H9 (cell line): Measurements from ENCODE around the gene ZCCHC7. TPM values are rescaled to one million over a fixed set of nuclear protein-coding genes. Genes with fewer than 3 reads are reported as not detected.

ENCODE experiments used
- DNase-seq: peaks from one replicate; pipeline ENCODE4 v3.0.0-alpha.2; 2017
- H2AFZ ChIP-seq: one replicate; pipeline ENCODE4 v1.6.1; 2013; ENCODE audit warnings: mild to moderate bottlenecking, low read length, control low read depth, moderate library complexity
- H2AK5ac ChIP-seq: 2 replicates; pipeline ENCODE4 v1.6.1; 2013; ENCODE audit warnings: low read length, control low read depth, mixed read lengths; ENCODE audit not compliant: insufficient read length
- H2BK120ac ChIP-seq: one replicate; pipeline ENCODE4 v1.6.1; 2013; ENCODE audit warnings: low read depth, mild to moderate bottlenecking, low read length, control low read depth, inconsistent platforms; ENCODE audit not compliant: poor library complexity, severe bottlenecking
- H2BK12ac ChIP-seq: 2 replicates; pipeline ENCODE4 v1.6.1; 2013; ENCODE audit warnings: low read length, control low read depth, mixed read lengths, low read depth; ENCODE audit not compliant: insufficient read length
- H2BK15ac ChIP-seq: 2 replicates; pipeline ENCODE4 v1.6.1; 2013; ENCODE audit warnings: low read depth, low read length, control low read depth
- H2BK20ac ChIP-seq: one replicate; pipeline ENCODE4 v1.6.1; 2013; ENCODE audit warnings: low read depth, mild to moderate bottlenecking, low read length, control low read depth, inconsistent platforms; ENCODE audit not compliant: poor library complexity, severe bottlenecking
- H2BK5ac ChIP-seq: 2 replicates; pipeline ENCODE4 v1.6.1; 2013; ENCODE audit warnings: low read length, control low read depth, mixed read lengths; ENCODE audit not compliant: insufficient read length
- H3K14ac ChIP-seq: 2 replicates; pipeline ENCODE4 v1.6.1; 2013; ENCODE audit warnings: low read length, control low read depth; ENCODE audit not compliant: insufficient read depth
- H3K18ac ChIP-seq: 2 replicates; pipeline ENCODE4 v1.6.1; 2013; ENCODE audit warnings: low read depth, mild to moderate bottlenecking, mixed read lengths, low read length, control low read depth; ENCODE audit not compliant: insufficient read length
- H3K23ac ChIP-seq: 2 replicates; pipeline ENCODE4 v1.6.1; 2013; ENCODE audit warnings: low read length, control low read depth, mixed read lengths, low read depth; ENCODE audit not compliant: insufficient read length
- H3K23me2 ChIP-seq: 2 replicates; pipeline ENCODE4 v1.6.1; 2013; ENCODE audit warnings: low read depth, mild to moderate bottlenecking, mixed read lengths, low read length, control low read depth; ENCODE audit not compliant: insufficient read length, poor library complexity, severe bottlenecking
- H3K27ac ChIP-seq: 2 replicates; pipeline ENCODE4 v1.5.1; 2013; ENCODE audit warnings: low read length, control low read depth, mixed read lengths, low read depth; ENCODE audit not compliant: insufficient read length
- H3K27me3 ChIP-seq: 2 replicates; pipeline ENCODE4 v1.6.1; 2013; ENCODE audit warnings: low read length, control low read depth, inconsistent platforms; ENCODE audit not compliant: insufficient read depth
- H3K4ac ChIP-seq: 2 replicates; pipeline ENCODE4 v1.6.1; 2013; ENCODE audit warnings: low read depth, mild to moderate bottlenecking, control low read depth, inconsistent platforms, low read length, moderate library complexity
- H3K4me1 ChIP-seq: 2 replicates; pipeline ENCODE4 v1.6.1; 2013; ENCODE audit warnings: low read length, control low read depth, inconsistent platforms; ENCODE audit not compliant: insufficient read depth
- H3K4me2 ChIP-seq: 2 replicates; pipeline ENCODE4 v1.6.1; 2013; ENCODE audit warnings: low read length, control low read depth, mixed read lengths; ENCODE audit not compliant: insufficient read length, insufficient read depth
- H3K56ac ChIP-seq: 2 replicates; pipeline ENCODE4 v1.6.1; 2013; ENCODE audit warnings: low read depth, mild to moderate bottlenecking, mixed read lengths, low read length, control low read depth; ENCODE audit not compliant: insufficient read length
- H3K79me1 ChIP-seq: 2 replicates; pipeline ENCODE4 v1.6.1; 2013; ENCODE audit warnings: low read depth, mild to moderate bottlenecking, moderate library complexity, low read length, control low read depth, inconsistent platforms; ENCODE audit not compliant: insufficient read depth, poor library complexity, severe bottlenecking
- H3K79me2 ChIP-seq: 2 replicates; pipeline ENCODE4 v1.6.1; 2013; ENCODE audit warnings: low read length, control low read depth, inconsistent platforms; ENCODE audit not compliant: insufficient read depth
- H3K9ac ChIP-seq: 2 replicates; pipeline ENCODE4 v1.6.1; 2013; ENCODE audit warnings: low read length, control low read depth, mixed read lengths; ENCODE audit not compliant: insufficient read length; ENCODE audit errors: extremely low read depth
- H3K9me3 ChIP-seq: one replicate; pipeline ENCODE4 v1.6.1; 2013; ENCODE audit warnings: low read depth, low read length, inconsistent platforms; ENCODE audit not compliant: control insufficient read depth
- H3T11ph ChIP-seq: one replicate; pipeline ENCODE4 v1.6.1; 2013; ENCODE audit warnings: mild to moderate bottlenecking, low read length, control low read depth, inconsistent platforms
- H4K20me1 ChIP-seq: one replicate; pipeline ENCODE4 v1.6.1; 2013; ENCODE audit not compliant: control insufficient read depth, insufficient read length, insufficient read depth
- H4K5ac ChIP-seq: 2 replicates; pipeline ENCODE4 v1.6.1; 2013; ENCODE audit warnings: low read depth, mild to moderate bottlenecking, mixed read lengths, low read length, control low read depth; ENCODE audit not compliant: insufficient read length
- H4K8ac ChIP-seq: replicated peaks from 2 replicates; pipeline ENCODE4 v1.6.1; 2013; ENCODE audit warnings: low read length, control low read depth, mixed read lengths, low read depth; ENCODE audit not compliant: insufficient read length
- H4K91ac ChIP-seq: 2 replicates; pipeline ENCODE4 v1.6.1; 2013; ENCODE audit warnings: low read depth, mild to moderate bottlenecking, moderate library complexity, mixed read lengths, low read length, control low read depth; ENCODE audit not compliant: insufficient read length
- H3K27ac Mint-ChIP-seq, 3 experiments: 2 replicates in 2 of 3; 3 replicates in 1 of 3; pipeline ENCODE4 v1.8.0; 2020 to 2021; ENCODE audit warnings: mixed read lengths in 3 of 3, mild to moderate bottlenecking in 1 of 3, moderate library complexity in 1 of 3
- H3K27me3 Mint-ChIP-seq: 2 replicates; pipeline ENCODE4 v1.8.0; 2021; ENCODE audit warnings: low read depth, mild to moderate bottlenecking, moderate library complexity, mixed read lengths
- H3K36me3 Mint-ChIP-seq, 3 experiments: 2 replicates in 2 of 3; 3 replicates in 1 of 3; pipeline ENCODE4 v1.8.0; 2020 to 2021; ENCODE audit warnings: low read depth in 3 of 3, mixed read lengths in 3 of 3; ENCODE audit not compliant: insufficient read depth in 1 of 3
- H3K4me1 Mint-ChIP-seq, 2 experiments: 2 replicates each; pipeline ENCODE4 v1.8.0; 2020; ENCODE audit warnings: mixed read lengths in 2 of 2
- H3K4me3 Mint-ChIP-seq, 2 experiments: 2 replicates in 1 of 2; 3 replicates in 1 of 2; pipeline ENCODE4 v1.8.0; 2020 to 2021; ENCODE audit warnings: mild to moderate bottlenecking in 2 of 2, mixed read lengths in 2 of 2, moderate library complexity in 1 of 2
- H3K9me3 Mint-ChIP-seq, 2 experiments: 2 replicates in 1 of 2; 3 replicates in 1 of 2; pipeline ENCODE4 v1.8.0; 2020; ENCODE audit warnings: mild to moderate bottlenecking in 2 of 2, mixed read lengths in 2 of 2, moderate library complexity in 1 of 2
- CTCF ChIP-seq: fragments of 200-600 bp; sonication (generic); conservative IDR thresholded peaks from 3 replicates; pipeline ENCODE4 v1.8.0; 2021; ENCODE audit warnings: antibody characterized with exemption, mild to moderate bottlenecking
- WGBS: extraction: QIAGEN DNeasy Blood & Tissue Kit; methylation state at CpG from one replicate; pipeline ENCODE4 v1.1.7; 2013; ENCODE audit warnings: missing lambda C conversion rate, low lambda C conversion rate, mixed read lengths; ENCODE audit not compliant: insufficient read length; ENCODE audit errors: extremely low coverage; 5-methylcytosine and 5-hydroxymethylcytosine counted together
- total RNA-seq: library from RNA; stranded (reverse); gene quantifications from 2 replicates; pipeline ENCODE4 v1.2.1, GENCODE V29; 2021

The ZCCHC7 gene
- total RNA-seq, 1 experiment from 2014 or later, result 20.3 TPM

GRCh38 chr9:37229455-37229854 is 109.1 kb downstream of the ZCCHC7 start:
- Histone ChIP-seq H3K27ac (no peak overlapping the region), H2BK20ac (no peak overlapping the region), H3K18ac (no peak overlapping the region), H4K91ac (no peak overlapping the region), H3K4me2 (no peak overlapping the region), H3K23ac (no peak overlapping the region), H2AFZ (no peak overlapping the region), H3K9me3 (no peaks in the 10 kb centered on the region), H3K4ac (no peak overlapping the region), H4K8ac (no peak overlapping the region), H2AK5ac (no peak overlapping the region), H3K79me2 (no peaks in the 10 kb centered on the region), H2BK5ac (no peak overlapping the region), H4K5ac (no peak overlapping the region), H3K9ac (no peak overlapping the region), H2BK15ac (no peak overlapping the region), H3K56ac (no peak overlapping the region), H3K27me3 (no peaks in the 10 kb centered on the region), H2BK120ac (no peak overlapping the region), H3T11ph (no peak overlapping the region), H3K14ac (no peak overlapping the region), H2BK12ac (no peak overlapping the region), H3K4me1 (peaks cover 2% of the 10 kb centered on the region; the same call in 1 of the 2 replicates), H4K20me1 (no peaks in the 10 kb centered on the region), H3K23me2 (no peaks in the 10 kb centered on the region), H3K79me1 (no peaks in the 10 kb centered on the region)
- TF ChIP-seq CTCF, result no peak
- Mint-ChIP-seq H3K4me1 (peaks cover 14 to 18% of the 10 kb centered on the region in 2 experiments), H3K27ac (no peak overlapping the region), H3K36me3 (peaks cover 0 to 6% (median 4%) of the 10 kb centered on the region in 3 experiments; a peak in 3 of 7 replicates), H3K4me3 (no peak overlapping the region), H3K9me3 (no peaks in the 10 kb centered on the region), H3K27me3 (no peaks in the 10 kb centered on the region)
- DNase-seq, result no peak
- no CpG with 5 or more reads among the region's 1 CpG for WGBS
